ENCODE data around the gene MAGEL2. TPM values are rescaled to one million over a fixed set of nuclear protein-coding genes. Genes with fewer than 3 reads are reported as not detected.
"Not testable (repeated sequence)": the region's sequence is repeated elsewhere in the genome, so short reads cannot be mapped to it uniquely, and the experiment has no call there.

MAGEL2 gene
- total RNA-seq, 2 donors from 2014 or later = 0.15 to 0.16 TPM

DNA sequence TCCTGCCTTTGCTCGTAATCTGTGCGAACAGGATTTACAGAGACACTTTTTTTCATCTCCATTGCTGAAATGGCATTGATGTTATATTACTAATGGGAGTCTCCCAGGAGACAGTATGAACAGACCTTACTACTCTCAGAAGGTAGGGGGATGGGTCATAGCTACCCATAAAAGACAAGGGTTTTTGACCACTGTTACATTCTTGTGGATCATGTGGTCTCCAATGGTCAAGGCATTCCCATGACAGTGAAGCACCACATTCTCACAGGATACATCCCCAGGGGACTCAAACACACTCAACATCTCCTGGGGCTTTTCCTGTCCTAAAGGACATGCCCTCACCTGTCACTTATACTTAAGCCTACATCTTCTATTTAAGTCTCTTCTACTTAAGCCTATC lies 41.4 kb downstream of the MAGEL2 start:
- no peak for DNase-seq (ENCODE audit: low spot score)
- TF ChIP-seq, protein P1, sequence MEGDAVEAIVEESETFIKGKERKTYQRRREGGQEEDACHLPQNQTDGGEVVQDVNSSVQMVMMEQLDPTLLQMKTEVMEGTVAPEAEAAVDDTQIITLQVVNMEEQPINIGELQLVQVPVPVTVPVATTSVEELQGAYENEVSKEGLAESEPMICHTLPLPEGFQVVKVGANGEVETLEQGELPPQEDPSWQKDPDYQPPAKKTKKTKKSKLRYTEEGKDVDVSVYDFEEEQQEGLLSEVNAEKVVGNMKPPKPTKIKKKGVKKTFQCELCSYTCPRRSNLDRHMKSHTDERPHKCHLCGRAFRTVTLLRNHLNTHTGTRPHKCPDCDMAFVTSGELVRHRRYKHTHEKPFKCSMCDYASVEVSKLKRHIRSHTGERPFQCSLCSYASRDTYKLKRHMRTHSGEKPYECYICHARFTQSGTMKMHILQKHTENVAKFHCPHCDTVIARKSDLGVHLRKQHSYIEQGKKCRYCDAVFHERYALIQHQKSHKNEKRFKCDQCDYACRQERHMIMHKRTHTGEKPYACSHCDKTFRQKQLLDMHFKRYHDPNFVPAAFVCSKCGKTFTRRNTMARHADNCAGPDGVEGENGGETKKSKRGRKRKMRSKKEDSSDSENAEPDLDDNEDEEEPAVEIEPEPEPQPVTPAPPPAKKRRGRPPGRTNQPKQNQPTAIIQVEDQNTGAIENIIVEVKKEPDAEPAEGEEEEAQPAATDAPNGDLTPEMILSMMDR (IDR thresholded peaks at IDR 0.05) = no peak
- Histone ChIP-seq H3K4me3 (no peak overlapping the region), H3K9me3 (no peaks in the 10 kb centered on the region), H3K36me3 (no peaks in the 10 kb centered on the region), H3K27ac (no peak overlapping the region), H3K4me1 (no peaks in the 10 kb centered on the region), H3K27me3 (no peaks in the 10 kb centered on the region)

DNA sequence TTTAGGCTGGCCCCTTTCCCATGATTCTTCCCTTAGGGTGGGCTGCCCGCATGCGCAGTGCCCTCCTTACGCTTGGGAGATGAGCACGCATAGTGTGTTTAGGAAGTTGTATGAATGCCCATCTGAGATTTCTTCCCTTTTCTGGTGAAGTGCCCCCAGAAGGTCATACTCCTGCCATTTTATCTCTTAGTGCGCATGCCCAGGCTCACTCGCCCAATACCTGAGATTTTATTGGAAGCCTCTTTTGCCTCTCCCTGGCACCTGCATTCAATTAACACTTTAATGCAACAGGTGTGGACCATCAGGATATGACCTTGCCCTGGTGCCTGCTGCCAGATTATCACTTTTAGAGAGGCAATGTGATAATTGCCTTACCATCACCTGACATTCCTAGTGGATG lies 45.5 kb downstream of the MAGEL2 start:
- Histone ChIP-seq H3K36me3 (no peaks in the 10 kb centered on the region), H3K27ac (no peak overlapping the region), H3K27me3 (no peaks in the 10 kb centered on the region), H3K9me3 (no peaks in the 10 kb centered on the region), H3K4me3 (no peak overlapping the region), H3K4me1 (no peaks in the 10 kb centered on the region)
- TF ChIP-seq, protein P1 (IDR thresholded peaks at IDR 0.05) = no peak
- no peak for DNase-seq (ENCODE audit: low spot score)

DNA sequence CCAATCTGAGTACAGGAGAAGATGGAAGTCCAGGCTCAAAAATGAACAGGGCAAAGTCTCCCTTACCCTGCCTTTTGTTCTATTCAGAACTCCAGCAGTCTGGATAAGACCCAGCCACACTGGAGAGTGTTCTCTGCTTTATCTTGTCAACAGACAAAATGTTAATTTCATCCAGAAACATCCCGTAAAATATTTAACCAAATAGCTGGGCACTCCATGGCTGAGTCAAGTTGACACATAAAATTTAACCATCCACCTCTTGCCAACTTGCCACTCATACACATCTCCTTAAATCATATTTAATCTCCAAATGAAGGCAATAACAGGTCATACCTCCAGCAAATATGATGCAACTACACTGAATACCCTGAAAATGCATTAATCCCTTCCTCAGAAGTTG lies 48.6 kb downstream of the MAGEL2 start:
- Histone ChIP-seq H3K9me3 (no peaks in the 10 kb centered on the region), H3K27me3 (no peaks in the 10 kb centered on the region), H3K4me3 (no peak overlapping the region), H3K36me3 (no peaks in the 10 kb centered on the region), H3K27ac (no peak overlapping the region), H3K4me1 (no peaks in the 10 kb centered on the region)
- no peak for DNase-seq (ENCODE audit: low spot score)
- TF ChIP-seq, protein P1 (IDR thresholded peaks at IDR 0.05) = no peak

DNA sequence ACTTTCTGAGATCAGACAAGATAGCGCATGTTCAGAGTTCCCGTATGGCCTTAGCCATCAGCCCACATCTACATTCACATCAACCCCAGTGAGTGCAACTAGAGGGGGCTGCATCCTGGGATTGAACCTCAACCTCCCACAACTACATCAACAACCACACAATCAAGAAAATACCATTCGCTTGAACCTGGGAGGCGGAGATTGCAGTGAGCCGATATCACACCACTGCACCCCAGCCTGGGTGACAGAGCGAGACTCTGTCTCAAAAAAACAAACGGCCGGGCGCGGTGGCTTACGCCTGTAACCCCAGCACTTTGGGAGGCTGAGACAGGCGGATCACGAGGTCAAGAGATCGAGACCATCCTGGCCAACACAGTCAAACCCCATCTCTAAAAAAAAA lies 50.4 kb downstream of the MAGEL2 start:
- not testable (repeated sequence) for DNase-seq (ENCODE audit: low spot score); H3K9me3 ChIP-seq; H3K4me3 ChIP-seq; H3K36me3 ChIP-seq; H3K27me3 ChIP-seq; H3K27ac ChIP-seq; H3K4me1 ChIP-seq

DNA sequence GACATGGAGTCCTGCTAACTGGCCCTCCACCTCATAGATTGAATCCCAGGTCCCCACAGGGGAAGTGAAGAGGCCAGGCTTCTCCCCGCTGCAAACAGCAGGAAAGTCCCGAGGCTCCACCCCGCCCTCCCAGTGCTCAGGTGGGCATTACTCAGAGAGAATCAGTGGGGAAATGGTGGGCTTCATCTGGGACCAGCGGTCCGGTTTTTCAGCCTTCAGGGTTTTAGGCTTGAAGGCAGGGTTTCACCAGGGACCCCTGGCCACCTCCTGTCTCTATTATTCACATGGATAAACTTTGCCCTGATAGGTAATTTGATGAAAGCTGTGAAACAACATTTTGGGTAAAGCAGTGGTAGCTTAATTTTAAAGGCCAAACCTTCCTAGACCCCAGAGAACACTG lies 50.9 kb downstream of the MAGEL2 start:
- H3K4me3 ChIP-seq = no peak overlapping the region
- H3K27ac ChIP-seq = no peak overlapping the region
- no peak for DNase-seq (ENCODE audit: low spot score)
- H3K27me3 ChIP-seq = no peaks in the 10 kb centered on the region
- no peaks in the 10 kb centered on the region for H3K36me3 ChIP-seq
- TF ChIP-seq, protein P1 (IDR thresholded peaks at IDR 0.05) = no peak
- no peaks in the 10 kb centered on the region for H3K4me1 ChIP-seq
- no peaks in the 10 kb centered on the region for H3K9me3 ChIP-seq

DNA sequence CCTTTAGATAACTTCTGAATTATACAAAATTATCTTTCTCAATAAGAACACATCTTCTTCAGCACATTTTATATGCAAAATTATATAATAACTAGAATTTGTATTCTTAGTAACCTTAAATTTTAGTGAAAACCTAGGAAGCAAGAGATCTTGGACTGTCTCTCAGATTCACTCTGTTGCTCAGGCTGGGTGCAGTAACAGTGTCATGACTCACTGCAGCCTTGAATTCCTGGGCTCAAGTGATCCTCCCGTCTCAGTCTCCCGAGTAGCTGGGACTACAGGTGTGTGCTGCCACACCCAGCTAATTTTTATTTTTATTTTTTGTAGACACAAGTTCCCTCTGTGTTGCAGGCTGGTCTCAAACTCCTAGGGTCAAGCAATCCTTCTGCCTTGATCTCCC lies 52.3 kb downstream of the MAGEL2 start:
- no peak for DNase-seq (ENCODE audit: low spot score)
- no peaks in the 10 kb centered on the region for H3K36me3 ChIP-seq
- H3K27me3 ChIP-seq = no peaks in the 10 kb centered on the region
- H3K4me1 ChIP-seq = no peaks in the 10 kb centered on the region
- no peak overlapping the region for H3K4me3 ChIP-seq
- TF ChIP-seq, protein P1 (IDR thresholded peaks at IDR 0.05) = no peak
- H3K27ac ChIP-seq = no peak overlapping the region
- H3K9me3 ChIP-seq = no peaks in the 10 kb centered on the region

Measured in right atrium auricular region (tissue), 2 donors.